Endothelial cell of umbilical vein (primary cell): ENCODE results near the gene CCNB1. TPM values are rescaled to one million over a fixed set of nuclear protein-coding genes. Genes with fewer than 3 reads are reported as not detected.

ENCODE experiments used
- BruUV-seq: library from RNA; stranded (reverse); fragments of 400-500 nt; replicated peaks from 2 replicates; lab custom pipeline; 2021; lab: Mats Ljungman, UMichigan
- CTCF ChIA-PET: fragments of 300-600, 350-600 bp; sonication (Branson Sonifier 250); formaldehyde crosslinking; loops from one replicate; lab custom pipeline; 2021; ENCODE audit warnings: antibody characterized with exemption, inconsistent platforms; lab: Charles Lee
- POLR2A ChIA-PET: fragments of 300-600, 350-600 bp; sonication (Branson Sonifier 250); formaldehyde crosslinking; loops from one replicate; lab custom pipeline; 2021; ENCODE audit warnings: antibody characterized with exemption, inconsistent platforms; lab: Charles Lee
- DNase-seq: peaks from one replicate; pipeline ENCODE4 v3.0.0-alpha.2; 2011; ENCODE audit warnings: low read depth, low spot score
- FAIRE-seq: peaks from 2 replicates; lab custom pipeline; 2011; peaks lifted over from hg19 to GRCh38; lab: Jason Lieb, UNC
- H2AFZ ChIP-seq: 2 replicates; pipeline ENCODE4 v1.6.0; 2012; ENCODE audit warnings: low read depth, low read length, control low read depth, inconsistent platforms
- H3K27ac ChIP-seq: 2 replicates; pipeline ENCODE4 v1.5.1; 2011; ENCODE audit warnings: low read depth, mild to moderate bottlenecking, control low read depth, low read length, moderate library complexity; ENCODE audit not compliant: insufficient read depth
- H3K27me3 ChIP-seq, 2 experiments: 2 replicates each; pipeline versions ENCODE4 v1.6.0 to v1.6.1; 2011; ENCODE audit warnings: low read length in 2 of 2, mixed read lengths in 1 of 2; ENCODE audit not compliant: control insufficient read depth in 2 of 2, insufficient read depth in 2 of 2
- H3K36me3 ChIP-seq, 2 experiments: 2 replicates in 1 of 2; 3 replicates in 1 of 2; pipeline ENCODE4 v1.5.1; 2011; ENCODE audit warnings: low read length in 2 of 2, mild to moderate bottlenecking in 1 of 2, moderate library complexity in 1 of 2; ENCODE audit not compliant: control insufficient read depth in 2 of 2, insufficient read depth in 2 of 2; ENCODE audit errors: extremely low read depth in 1 of 2
- H3K4me1 ChIP-seq: 3 replicates; pipeline ENCODE4 v1.5.1; 2011; ENCODE audit warnings: mild to moderate bottlenecking, low read length; ENCODE audit not compliant: control insufficient read depth, insufficient read depth; ENCODE audit errors: extremely low read depth
- H3K4me2 ChIP-seq: 2 replicates; pipeline ENCODE4 v1.6.1; 2011; ENCODE audit warnings: low read length, control low read depth, mixed read lengths; ENCODE audit not compliant: insufficient read depth
- H3K4me3 ChIP-seq, 3 experiments: fragments of 200-600 bp in 1 of 3; sonication (generic), shearing (Covaris generic) in 1 of 3; replicated peaks in 1 of 3; 2 replicates each; pipeline ENCODE4 v1.5.1; 2011 to 2016; ENCODE audit warnings: control low read depth in 3 of 3, low read length in 3 of 3, mild to moderate bottlenecking in 2 of 3, inconsistent platforms in 1 of 3, low read depth in 1 of 3, moderate library complexity in 1 of 3; ENCODE audit not compliant: insufficient read depth in 1 of 3
- H3K79me2 ChIP-seq: 2 replicates; pipeline ENCODE4 v1.6.0; 2012; ENCODE audit warnings: low read length, inconsistent platforms; ENCODE audit not compliant: control insufficient read depth, insufficient read depth
- H3K9ac ChIP-seq: replicated peaks from 2 replicates; pipeline ENCODE3; 2011; ENCODE audit warnings: low read length, control low read depth; ENCODE audit not compliant: insufficient read depth; ENCODE audit errors: extremely low read depth
- H3K9me1 ChIP-seq: replicated peaks from 3 replicates; pipeline ENCODE4 v1.6.0; 2011; ENCODE audit warnings: mild to moderate bottlenecking, low read length; ENCODE audit not compliant: control insufficient read depth, insufficient read depth; ENCODE audit errors: extremely low read depth
- H3K9me3 ChIP-seq: replicated peaks from 2 replicates; pipeline ENCODE4 v1.5.1; 2012; ENCODE audit warnings: low read length, inconsistent platforms; ENCODE audit not compliant: control insufficient read depth, insufficient read depth
- H4K20me1 ChIP-seq: replicated peaks from 2 replicates; pipeline ENCODE3; 2011; ENCODE audit warnings: mild to moderate bottlenecking, low read length; ENCODE audit not compliant: control insufficient read depth, insufficient read depth; ENCODE audit errors: extremely low read depth
- EZH2 ChIP-seq: IDR thresholded peaks from 2 replicates; pipeline ENCODE4 v1.6.1; 2012; ENCODE audit warnings: borderline replicate concordance, low read depth, mild to moderate bottlenecking, moderate library complexity, low read length, inconsistent platforms; ENCODE audit not compliant: severe bottlenecking
- FOS ChIP-seq: IDR thresholded peaks from 2 replicates; pipeline ENCODE4 v1.6.1; 2011; ENCODE audit warnings: mild to moderate bottlenecking, low read length, moderate library complexity, borderline replicate concordance; ENCODE audit not compliant: insufficient read depth
- GATA2 ChIP-seq: IDR thresholded peaks from 2 replicates; pipeline ENCODE4 v1.7.0; 2011; ENCODE audit warnings: low read depth, mild to moderate bottlenecking, moderate library complexity, mixed read lengths, low read length; ENCODE audit not compliant: insufficient read length, insufficient read depth
- JUN ChIP-seq: IDR thresholded peaks from 2 replicates; pipeline ENCODE4 v1.6.1; 2011; ENCODE audit warnings: borderline replicate concordance, low read depth; ENCODE audit not compliant: insufficient read length, insufficient read depth
- MYC ChIP-seq: IDR thresholded peaks from one replicate; pipeline ENCODE4 v1.6.1; 2011; ENCODE audit warnings: mild to moderate bottlenecking, low read depth, low read length
- POLR2A ChIP-seq: IDR thresholded peaks from 2 replicates; pipeline ENCODE4 v1.6.1; 2012; ENCODE audit warnings: low read depth, mild to moderate bottlenecking, control low read depth, low read length
- POLR2AphosphoS5 ChIP-seq: IDR thresholded peaks from 2 replicates; pipeline ENCODE4 v1.6.1; 2012; ENCODE audit warnings: low read depth, mild to moderate bottlenecking, control low read depth, low read length, moderate library complexity; ENCODE audit not compliant: insufficient read depth
- dilution Hi-C: fragments of 300-500 bp; cut with MboI; formaldehyde crosslinking; loops from one replicate; pipeline ENCODE4 v1.15.0; 2019; ENCODE audit warnings: low sequenced_read_pairs; ENCODE audit not compliant: extremely low pct_ligation_motif_present
- intact Hi-C: fragments of 100-400 bp; cut with micrococcal nuclease; formaldehyde crosslinking; loops from one replicate; pipeline ENCODE4 v1.10.0; 2022
- polyA plus RNA-seq, 4 experiments: library from polyadenylated mRNA; depleted of rRNA in 3 of 4; stranded (reverse) in 3 of 4; unstranded in 1 of 4; fragments of >200 nt; gene quantifications; 2 replicates each; pipeline versions ENCODE4 v1.2.1 to v1.2.3, GENCODE V29; 2011 to 2012; ENCODE audit warnings: missing spikeins in 1 of 4
- total RNA-seq: library from RNA; stranded (reverse); gene quantifications from 2 replicates; pipeline ENCODE4 v1.2.3, GENCODE V29; 2021
- TF ChIP-seq, protein P1 (sequence below): IDR thresholded peaks from 2 replicates; pipeline ENCODE4 v1.6.1; 2011; ENCODE audit not compliant: insufficient read depth, insufficient read length
- TF ChIP-seq, protein P2 (sequence below), 2 donors: IDR thresholded peaks; 1 replicate in 1 of 2; 2 replicates in 1 of 2; pipeline ENCODE4 v1.5.1; 2011; ENCODE audit warnings: low read length in 2 of 2, mild to moderate bottlenecking in 2 of 2, moderate library complexity in 2 of 2, control low read depth in 1 of 2, inconsistent platforms in 1 of 2, low read depth in 1 of 2; ENCODE audit not compliant: insufficient read depth in 1 of 2; ENCODE audit errors: extremely low read depth in 1 of 2

CCNB1 gene
- total and polyA plus RNA-seq, 2 donors (not counting 3 experiments of a cell fraction or from before 2014, with no cell fraction given), result 72.2 to 211 TPM

GRCh38 chr5:69217548-69218526 lies 50.9 kb downstream of the CCNB1 start:
- BruUV-seq, result no TSS peak
- intact Hi-C loops, result loop anchor here (1.0 to 2.0 kb wide), 2 partner anchors 17 to 29 kb away; partner anchors contain the start of genes CDK7 and CENPH
- Histone ChIP-seq H3K9ac (peak overlapping the region; percentile 48), H3K79me2 (peaks cover 5% of the 10 kb centered on the region), H3K4me1 (peaks cover 7% of the 10 kb centered on the region), H3K4me2 (peak overlapping the region; percentile 97), H3K9me3 (no peaks in the 10 kb centered on the region), H2AFZ (peak overlapping the region; percentile 92), H4K20me1 (no peaks in the 10 kb centered on the region), H3K27ac (peak overlapping the region; percentile 33), H3K27me3 (no peaks in the 10 kb centered on the region), H3K9me1 (no peaks in the 10 kb centered on the region), H3K4me3 (peak overlapping the region; percentile 1 to 80 (median 52)), H3K36me3 (no peaks in the 10 kb centered on the region)
- POLR2A ChIA-PET, result no interaction called here
- TF ChIP-seq, protein P1, sequence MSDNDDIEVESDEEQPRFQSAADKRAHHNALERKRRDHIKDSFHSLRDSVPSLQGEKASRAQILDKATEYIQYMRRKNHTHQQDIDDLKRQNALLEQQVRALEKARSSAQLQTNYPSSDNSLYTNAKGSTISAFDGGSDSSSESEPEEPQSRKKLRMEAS, result no peak
- no peak for TF ChIP-seq GATA2
- no peak for TF ChIP-seq MYC
- TF ChIP-seq FOS, result no peak
- TF ChIP-seq JUN, result no peak
- peak; percentile 75 for TF ChIP-seq POLR2A
- peak; percentile 57 for TF ChIP-seq POLR2AphosphoS5
- TF ChIP-seq, protein P2, sequence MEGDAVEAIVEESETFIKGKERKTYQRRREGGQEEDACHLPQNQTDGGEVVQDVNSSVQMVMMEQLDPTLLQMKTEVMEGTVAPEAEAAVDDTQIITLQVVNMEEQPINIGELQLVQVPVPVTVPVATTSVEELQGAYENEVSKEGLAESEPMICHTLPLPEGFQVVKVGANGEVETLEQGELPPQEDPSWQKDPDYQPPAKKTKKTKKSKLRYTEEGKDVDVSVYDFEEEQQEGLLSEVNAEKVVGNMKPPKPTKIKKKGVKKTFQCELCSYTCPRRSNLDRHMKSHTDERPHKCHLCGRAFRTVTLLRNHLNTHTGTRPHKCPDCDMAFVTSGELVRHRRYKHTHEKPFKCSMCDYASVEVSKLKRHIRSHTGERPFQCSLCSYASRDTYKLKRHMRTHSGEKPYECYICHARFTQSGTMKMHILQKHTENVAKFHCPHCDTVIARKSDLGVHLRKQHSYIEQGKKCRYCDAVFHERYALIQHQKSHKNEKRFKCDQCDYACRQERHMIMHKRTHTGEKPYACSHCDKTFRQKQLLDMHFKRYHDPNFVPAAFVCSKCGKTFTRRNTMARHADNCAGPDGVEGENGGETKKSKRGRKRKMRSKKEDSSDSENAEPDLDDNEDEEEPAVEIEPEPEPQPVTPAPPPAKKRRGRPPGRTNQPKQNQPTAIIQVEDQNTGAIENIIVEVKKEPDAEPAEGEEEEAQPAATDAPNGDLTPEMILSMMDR (IDR thresholded peaks at IDR 0.05; ENCODE audit: extremely low read depth in 1 of 2, insufficient read depth in 1 of 2, low read depth in 1 of 2, low read length in 2 of 2), result peak in 1 of 2 donors; percentile 28
- TF ChIP-seq EZH2, result no peak
- FAIRE-seq, result peak; percentile 92
- DNase-seq, result peak; percentile 92
- CTCF ChIA-PET, result interaction anchor here (0.7 to 1.0 kb wide), 2 partner anchors 17 to 124 kb away, joined by 3 to 4 read pairs; partner anchors contain the start of genes CDK7 and SLC30A5
- dilution Hi-C loops, result no loop called here
